HCT116 (cell line): Measurements from ENCODE around the gene ARMC6. TPM values are rescaled to one million over a fixed set of nuclear protein-coding genes. Genes with fewer than 3 reads are reported as not detected.
"Not testable (repeated sequence)": the region's sequence is repeated elsewhere in the genome, so short reads cannot be mapped to it uniquely, and the experiment has no call there.

Source experiments
- ATAC-seq: fragments of 200-7000 bp; cut with Tn5 transposase; 2 replicates; pipeline ENCODE4 v1.9.1; 2020; ENCODE audit warnings: mild to moderate bottlenecking, moderate library complexity
- BruUV-seq: library from RNA; stranded (reverse); fragments of 400-500 nt; replicated peaks from 2 replicates; lab custom pipeline; 2021; lab: Mats Ljungman, UMichigan
- CTCF ChIA-PET: fragments of 300-600 bp; sonication (Branson Sonifier 250); formaldehyde crosslinking; loops from one replicate; lab custom pipeline; 2021; ENCODE audit warnings: antibody characterized with exemption; lab: Charles Lee
- POLR2A ChIA-PET: fragments of 300-600, 350-600 bp; sonication (Branson Sonifier 250); formaldehyde crosslinking; loops from one replicate; lab custom pipeline; 2021; ENCODE audit warnings: antibody characterized with exemption; lab: Charles Lee
- RAD21 ChIA-PET, 2 experiments: fragments of 300-600 bp; sonication (Branson Sonifier 250); formaldehyde crosslinking; loops; one replicate each; lab custom pipeline; 2023; ENCODE audit warnings: low total read pairs in 2 of 2; ENCODE audit not compliant: uncharacterized antibody in 2 of 2, unreplicated experiment in 2 of 2, low non-redundant PET in 1 of 2; lab: Charles Lee
- DNase-seq: peaks from one replicate; pipeline ENCODE4 v3.0.0-alpha.2; 2010; ENCODE audit warnings: low read depth, low spot score
- H2AFZ ChIP-seq: fragments of 200-600 bp; shearing (Covaris generic), sonication (generic); 2 replicates; pipeline ENCODE4 v1.6.1; 2017; ENCODE audit warnings: low read depth, mixed run types, mixed read lengths, antibody characterized with exemption, low read length; ENCODE audit not compliant: poor library complexity, severe bottlenecking
- H3K27ac ChIP-seq: 2 replicates; pipeline ENCODE4 v1.5.1; 2012; ENCODE audit warnings: low read depth, low read length
- H3K27me3 ChIP-seq: fragments of 200-600 bp; sonication (generic); 2 replicates; pipeline ENCODE4 v1.6.1; 2016; ENCODE audit warnings: mixed run types, low read length, mixed read lengths; ENCODE audit not compliant: insufficient read depth
- H3K36me3 ChIP-seq, 2 experiments: fragments of 200-500 bp in 1 of 2; fragments of 200-600 bp in 1 of 2; sonication (Bioruptor generic) in 1 of 2; sonication (generic) in 1 of 2; 2 replicates each; pipeline versions ENCODE4 v1.5.1 to v1.6.1; 2014 to 2016; ENCODE audit warnings: low read length in 2 of 2, inconsistent platforms in 1 of 2, mixed read lengths in 1 of 2, mixed run types in 1 of 2; ENCODE audit not compliant: insufficient read depth in 2 of 2, control insufficient read depth in 1 of 2
- H3K4me1 ChIP-seq, 2 experiments: fragments of 200-600 bp in 1 of 2; sonication (generic) in 1 of 2; 2 replicates each; pipeline versions ENCODE4 v1.5.1 to v1.6.1; 2012 to 2017; ENCODE audit warnings: low read length in 2 of 2, inconsistent platforms in 1 of 2, mild to moderate bottlenecking in 1 of 2, mixed read lengths in 1 of 2, mixed run types in 1 of 2, moderate library complexity in 1 of 2; ENCODE audit not compliant: insufficient read depth in 2 of 2, control insufficient read depth in 1 of 2
- H3K4me2 ChIP-seq: fragments of 200-600 bp; sonication (generic); 2 replicates; pipeline ENCODE4 v1.6.1; 2017; ENCODE audit warnings: mixed run types, low read length, mixed read lengths
- H3K4me3 ChIP-seq, 2 experiments: fragments of 200-600 bp in 1 of 2; sonication (generic) in 1 of 2; replicated peaks in 1 of 2; 2 replicates each; pipeline ENCODE4 v1.5.1; 2011 to 2016; ENCODE audit warnings: low read length in 2 of 2, control low read depth in 1 of 2, low read depth in 1 of 2, mild to moderate bottlenecking in 1 of 2, mixed read lengths in 1 of 2, mixed run types in 1 of 2
- H3K79me2 ChIP-seq: fragments of 200-600 bp; sonication (generic); 2 replicates; pipeline ENCODE4 v1.6.1; 2017; ENCODE audit warnings: mild to moderate bottlenecking, mixed run types, low read length, moderate library complexity, mixed read lengths; ENCODE audit not compliant: insufficient read depth
- H3K9ac ChIP-seq: fragments of 200-600 bp; sonication (generic); 2 replicates; pipeline ENCODE4 v1.6.1; 2016; ENCODE audit warnings: low read length, mixed read lengths
- H3K9me2 ChIP-seq: fragments of 200-600 bp; sonication (generic), shearing (Covaris generic); 2 replicates; pipeline ENCODE4 v1.6.1; 2017; ENCODE audit warnings: mixed run types, mild to moderate bottlenecking, moderate library complexity; ENCODE audit not compliant: insufficient read depth
- H3K9me3 ChIP-seq, 2 experiments: fragments of 200-500 bp in 1 of 2; fragments of 200-600 bp in 1 of 2; sonication (Bioruptor generic) in 1 of 2; sonication (generic) in 1 of 2; 2 replicates each; pipeline ENCODE4 v1.6.1; 2014 to 2017; ENCODE audit warnings: low read length in 2 of 2, mixed read lengths in 2 of 2, inconsistent platforms in 1 of 2, low read depth in 1 of 2, mild to moderate bottlenecking in 1 of 2, mixed run types in 1 of 2, moderate library complexity in 1 of 2; ENCODE audit not compliant: control insufficient read depth in 1 of 2, insufficient read depth in 1 of 2
- H4K20me1 ChIP-seq: fragments of 200-600 bp; sonication (generic), shearing (Covaris generic); 2 replicates; pipeline ENCODE4 v1.6.1; 2017; ENCODE audit warnings: mixed run types, mild to moderate bottlenecking, moderate library complexity; ENCODE audit not compliant: insufficient read depth
- ATF3 ChIP-seq: IDR thresholded peaks from 2 replicates; pipeline ENCODE4 v1.6.1; 2012
- CBX3 ChIP-seq: IDR thresholded peaks from 2 replicates; pipeline ENCODE4 v1.6.1; 2012; ENCODE audit warnings: low read depth
- CTCF ChIP-seq, 3 experiments: fragments of 200-600 bp in 1 of 3; sonication (generic) in 1 of 3; IDR thresholded peaks in 2 of 3; conservative IDR thresholded peaks in 1 of 3; 2 replicates each; pipeline ENCODE4 v1.5.1; 2012 to 2017; ENCODE audit warnings: low read depth in 2 of 3, low read length in 2 of 3, antibody characterized with exemption in 1 of 3, borderline replicate concordance in 1 of 3, control low read depth in 1 of 3, mild to moderate bottlenecking in 1 of 3, mixed read lengths in 1 of 3, mixed run types in 1 of 3, moderate library complexity in 1 of 3; ENCODE audit not compliant: insufficient read depth in 1 of 3
- EGR1 ChIP-seq: IDR thresholded peaks from 2 replicates; pipeline ENCODE4 v1.6.1; 2012; ENCODE audit warnings: low read depth
- ELF1 ChIP-seq: IDR thresholded peaks from 2 replicates; pipeline ENCODE4 v1.6.1; 2012; ENCODE audit warnings: low read depth, borderline replicate concordance
- EZH2 ChIP-seq: fragments of 200-600 bp; sonication (generic); IDR thresholded peaks from 2 replicates; pipeline ENCODE4 v1.6.1; 2017; ENCODE audit warnings: antibody characterized with exemption, mixed run types
- EZH2phosphoT487 ChIP-seq: fragments of 200-600 bp; IDR thresholded peaks from 2 replicates; pipeline ENCODE4 v1.6.1; 2018; ENCODE audit warnings: antibody characterized with exemption, borderline replicate concordance
- FOSL1 ChIP-seq: IDR thresholded peaks from 2 replicates; pipeline ENCODE4 v1.6.1; 2012; ENCODE audit warnings: low read depth
- JUND ChIP-seq: IDR thresholded peaks from 2 replicates; pipeline ENCODE4 v1.6.1; 2012
- MAX ChIP-seq: IDR thresholded peaks from 2 replicates; pipeline ENCODE4 v1.6.1; 2012
- POLR2A ChIP-seq: IDR thresholded peaks from 2 replicates; pipeline ENCODE4 v1.7.0; 2011; ENCODE audit warnings: borderline replicate concordance; ENCODE audit not compliant: insufficient read depth, insufficient read length; ENCODE audit errors: extremely low read depth
- POLR2AphosphoS5 ChIP-seq: IDR thresholded peaks from 2 replicates; pipeline ENCODE4 v1.6.1; 2011; ENCODE audit warnings: mild to moderate bottlenecking, low read depth, low read length, moderate library complexity
- REST ChIP-seq: IDR thresholded peaks from 2 replicates; pipeline ENCODE4 v1.6.1; 2012; ENCODE audit warnings: low read depth
- SIN3A ChIP-seq: IDR thresholded peaks from 2 replicates; pipeline ENCODE4 v1.6.1; 2012; ENCODE audit warnings: low read depth
- SP1 ChIP-seq: IDR thresholded peaks from 2 replicates; pipeline ENCODE4 v1.6.1; 2012; ENCODE audit warnings: low read depth
- SRF ChIP-seq: IDR thresholded peaks from 2 replicates; pipeline ENCODE4 v1.6.1; 2012; ENCODE audit warnings: low read depth
- YY1 ChIP-seq: IDR thresholded peaks from 2 replicates; pipeline ENCODE4 v1.6.1; 2011; ENCODE audit warnings: low read length, low read depth, moderate library complexity, mild to moderate bottlenecking; ENCODE audit not compliant: insufficient replicate concordance; ENCODE audit errors: extremely low read depth
- ZFX ChIP-seq: fragments of 450-650 bp; IDR thresholded peaks from 2 replicates; pipeline ENCODE4 v1.6.1; 2017
- ZNF274 ChIP-seq: fragments of 200-500 bp; sonication (Bioruptor generic); IDR thresholded peaks from 2 replicates; pipeline ENCODE4 v1.6.1; 2014; ENCODE audit warnings: mild to moderate bottlenecking, low read depth, low read length, inconsistent platforms
- intact Hi-C: fragments of 100-400 bp; cut with micrococcal nuclease; formaldehyde crosslinking; loops from 2 replicates; pipeline ENCODE4 v1.10.0; 2022
- total RNA-seq: library from RNA; stranded (reverse); gene quantifications from one replicate; pipeline ENCODE4 v1.2.1, GENCODE V29; 2021; ENCODE audit not compliant: unreplicated experiment

ARMC6 gene
- total RNA-seq, 1 experiment from 2014 or later = 34.7 TPM

- Histone ChIP-seq H2AFZ (no peak overlapping the region), H3K4me2 (no peak overlapping the region), H4K20me1 (peaks cover 12% of the 10 kb centered on the region; the same call in 1 of the 2 replicates), H3K4me1 (no peaks in the 10 kb centered on the region), H3K9me2 (no peaks in the 10 kb centered on the region), H3K27ac (no peak overlapping the region), H3K9ac (no peak overlapping the region), H3K4me3 (no peak overlapping the region), H3K9me3 (no peaks in the 10 kb centered on the region), H3K36me3 (peaks cover 46 to 67% of the 10 kb centered on the region in 2 experiments), H3K79me2 (peaks cover 94% of the 10 kb centered on the region), H3K27me3 (no peaks in the 10 kb centered on the region)
- no peak for ATAC-seq
- RAD21 ChIA-PET = no interaction called here
- no TSS peak for BruUV-seq
- intact Hi-C loops = no loop called here
- no peak for TF ChIP-seq SIN3A
- no peak for TF ChIP-seq YY1
- TF ChIP-seq EZH2 = no peak
- no peak for TF ChIP-seq MAX
- no peak for TF ChIP-seq EZH2phosphoT487
- TF ChIP-seq REST = no peak
- no peak for TF ChIP-seq ZFX
- TF ChIP-seq EGR1 = no peak
- TF ChIP-seq CTCF (IDR thresholded peaks at IDR 0.05 in 2 of 3, conservative IDR thresholded peaks at IDR 0.05 in 1 of 3; ENCODE audit: borderline replicate concordance in 1 of 3, insufficient read depth in 1 of 3, low read depth in 2 of 3, low read length in 2 of 3) = no peak
- no peak for TF ChIP-seq POLR2A
- no peak for TF ChIP-seq ATF3
- no peak for TF ChIP-seq ZNF274
- no peak for TF ChIP-seq SP1
- no peak for TF ChIP-seq POLR2AphosphoS5
- no peak for TF ChIP-seq CBX3
- TF ChIP-seq ELF1 = no peak
- no peak for TF ChIP-seq JUND
- TF ChIP-seq FOSL1 = no peak
- TF ChIP-seq SRF = no peak
- CTCF ChIA-PET = no interaction called here
- POLR2A ChIA-PET = no interaction called here
- no peak for DNase-seq
Measured at GRCh38 chr19:19022380-19022961, 10.9 kb upstream of the ARMC6 start.

- H3K4me2 ChIP-seq, POLR2A ChIA-PET, H2AFZ ChIP-seq, BruUV-seq, H3K27ac ChIP-seq, DNase-seq, intact Hi-C loops, H3K4me1 ChIP-seq, H3K9ac ChIP-seq, CTCF ChIA-PET, H3K9me3 ChIP-seq, H3K4me3 ChIP-seq, RAD21 ChIA-PET, H3K27me3 ChIP-seq, H3K9me2 ChIP-seq, ATAC-seq: not testable (repeated sequence)
- Histone ChIP-seq H4K20me1 (peaks cover 12% of the 10 kb centered on the region; the same call in 1 of the 2 replicates), H3K79me2 (peaks cover 94% of the 10 kb centered on the region), H3K36me3 (peaks cover 52 to 76% of the 10 kb centered on the region in 2 experiments)
Measured at GRCh38 chr19:19023376-19023775, 10.0 kb upstream of the ARMC6 start.
